Activated CD4-positive, alpha-beta T cell treated with anti-CD3 and anti-CD28 coated beads for 1 hour (primary cell): ENCODE results near the gene LRRC46.

Source experiments
- DNase-seq: peaks from one replicate; pipeline ENCODE4 v3.0.0-alpha.2; 2020

LRRC46 gene

GRCh38 chr17:47810200-47810821, 21.2 kb upstream of the LRRC46 start:
- DNase-seq, result no peak

- DNase-seq, result no peak
These were observed 20.4 kb upstream of the LRRC46 start for GRCh38 chr17:47810901-47811635.

- DNase-seq, result no peak
These were observed 19.8 kb upstream of the LRRC46 start for GRCh38 chr17:47811709-47812108.

GRCh38 chr17:47812146-47812920, 19.1 kb upstream of the LRRC46 start:
- DNase-seq, result no peak

DNA sequence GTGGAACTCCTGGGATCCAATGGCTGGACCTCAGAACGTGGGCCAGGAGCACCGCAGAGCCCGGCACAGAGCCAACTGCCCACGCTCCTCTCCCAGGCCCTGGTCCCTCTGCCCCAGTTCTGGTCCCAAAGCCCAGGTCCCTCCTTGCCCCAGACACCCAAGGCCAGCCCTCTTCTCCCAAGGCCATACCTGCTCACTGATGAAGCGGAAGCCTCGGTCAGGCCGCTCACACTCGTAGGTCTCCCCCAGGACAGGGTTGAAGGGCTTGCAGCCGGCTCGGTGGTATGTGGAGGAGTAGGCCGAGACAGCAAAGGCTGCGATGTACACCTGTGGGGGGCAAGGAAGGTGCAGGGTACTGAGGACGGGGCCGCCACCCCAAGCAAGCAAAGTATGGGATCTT, 18.4 kb upstream of the LRRC46 start:
- no peak for DNase-seq

GRCh38 chr17:47813512-47814031, 17.9 kb upstream of the LRRC46 start:
- DNase-seq, result no peak

GRCh38 chr17:47815106-47815918, 16.2 kb upstream of the LRRC46 start:
- no peak for DNase-seq

DNA sequence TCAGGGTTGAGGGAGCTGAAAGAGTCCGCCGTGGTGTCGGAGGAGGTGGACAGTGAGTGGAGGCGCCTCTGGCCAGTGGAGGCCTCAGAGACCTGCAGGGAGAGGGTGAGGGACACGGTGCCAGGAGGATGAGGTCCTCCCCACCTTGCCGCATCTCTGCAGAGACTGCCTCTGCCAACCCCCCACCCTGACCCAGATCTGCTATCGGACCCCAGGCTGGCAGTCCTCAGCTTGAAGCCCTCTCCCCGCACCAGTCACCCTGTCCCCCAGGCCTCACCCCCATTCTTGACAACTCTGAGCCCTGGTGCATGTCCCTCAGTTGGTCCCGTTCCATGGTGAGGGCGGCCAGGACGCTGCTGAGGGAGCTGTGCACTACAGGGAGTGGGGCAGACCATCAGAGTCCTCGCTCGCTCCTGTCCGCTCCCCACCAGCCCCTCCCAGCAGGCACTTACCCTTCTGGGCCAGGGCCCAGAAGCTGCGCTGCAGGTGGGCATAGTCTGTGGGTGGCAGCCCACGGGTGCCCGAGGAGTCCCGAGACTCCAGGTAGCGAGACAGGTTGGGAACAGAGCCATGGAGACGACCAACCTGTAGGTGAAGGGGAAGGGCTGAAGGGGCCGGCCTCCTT, 15.2 kb upstream of the LRRC46 start:
- DNase-seq, result no peak

DNA sequence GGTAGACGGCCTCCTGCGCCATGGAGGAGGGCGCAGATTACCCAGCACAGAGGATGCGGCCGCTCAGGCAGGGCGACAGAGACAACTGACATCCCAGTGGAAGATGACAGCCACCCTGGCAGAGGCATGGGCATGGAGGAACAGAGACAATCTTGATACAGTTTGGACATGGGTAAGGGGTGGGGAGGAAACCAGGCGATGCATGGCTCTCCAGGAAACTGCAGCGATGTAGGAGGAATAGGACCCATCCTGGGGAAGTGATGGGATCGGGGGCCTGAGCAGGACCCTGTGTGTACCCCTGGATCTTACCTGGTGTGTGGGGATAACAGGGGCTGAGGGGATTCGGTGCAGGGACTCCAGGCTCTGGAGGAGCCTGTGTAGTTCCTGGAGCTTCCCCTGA, 14.5 kb upstream of the LRRC46 start:
- DNase-seq, result no peak

DNA sequence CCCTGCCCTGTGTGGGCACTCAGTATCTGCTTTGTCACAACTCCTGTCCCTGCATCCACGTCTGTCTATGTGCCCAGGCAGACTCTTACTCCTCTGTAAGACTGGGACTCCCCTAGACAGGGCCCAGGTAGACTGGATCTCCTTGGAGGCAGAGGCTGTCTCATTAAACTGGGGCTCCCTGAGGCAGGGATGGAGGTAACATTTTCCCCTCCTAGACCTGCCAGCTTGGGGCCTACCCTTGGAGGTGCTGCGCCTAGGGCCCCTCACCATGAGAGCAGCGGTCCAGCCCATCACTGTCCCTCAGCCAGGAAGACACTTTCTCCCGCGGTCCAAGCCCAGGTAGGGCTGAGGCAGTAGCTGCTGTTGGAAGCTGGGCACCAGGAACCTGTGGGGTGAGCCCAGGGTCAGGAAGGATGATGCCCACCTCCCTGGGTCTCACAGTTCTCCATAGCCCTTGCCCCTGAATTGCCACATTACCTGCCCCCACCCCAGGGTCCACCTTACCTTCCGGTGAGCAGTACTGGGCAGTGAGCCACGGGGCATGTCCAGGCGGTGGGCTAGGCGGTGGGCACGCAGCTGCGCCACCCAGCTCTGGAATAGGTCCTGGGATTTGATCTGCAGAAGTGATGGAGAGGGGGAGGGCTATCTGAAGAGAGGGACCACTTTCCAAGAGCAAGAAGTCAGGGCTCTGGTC, 13.3 kb upstream of the LRRC46 start:
- DNase-seq, result no peak

GRCh38 chr17:47819475-47819874, 12.0 kb upstream of the LRRC46 start:
- DNase-seq, result no peak

GRCh38 chr17:47820033-47820789, 11.3 kb upstream of the LRRC46 start:
- no peak for DNase-seq

DNA sequence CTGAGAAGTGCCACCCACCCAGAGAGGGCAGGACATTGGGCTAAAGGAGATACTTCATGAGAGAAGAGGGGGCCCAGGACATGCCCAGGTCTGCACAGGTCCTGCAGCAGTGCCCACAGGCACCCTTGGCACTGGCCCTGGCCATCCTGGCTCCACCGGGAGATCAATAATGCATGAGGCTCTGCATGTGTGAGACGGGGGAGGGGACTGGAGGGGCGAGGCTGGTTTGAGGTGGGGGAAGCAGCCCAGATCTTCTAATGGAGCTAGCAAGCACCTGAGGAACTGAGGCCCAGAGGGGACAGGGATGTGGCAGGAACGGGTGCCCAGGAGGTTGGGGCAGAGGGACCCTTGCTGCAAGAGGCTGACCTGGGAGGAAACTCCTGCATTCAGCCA, 10.4 kb upstream of the LRRC46 start:
- no peak for DNase-seq

DNA sequence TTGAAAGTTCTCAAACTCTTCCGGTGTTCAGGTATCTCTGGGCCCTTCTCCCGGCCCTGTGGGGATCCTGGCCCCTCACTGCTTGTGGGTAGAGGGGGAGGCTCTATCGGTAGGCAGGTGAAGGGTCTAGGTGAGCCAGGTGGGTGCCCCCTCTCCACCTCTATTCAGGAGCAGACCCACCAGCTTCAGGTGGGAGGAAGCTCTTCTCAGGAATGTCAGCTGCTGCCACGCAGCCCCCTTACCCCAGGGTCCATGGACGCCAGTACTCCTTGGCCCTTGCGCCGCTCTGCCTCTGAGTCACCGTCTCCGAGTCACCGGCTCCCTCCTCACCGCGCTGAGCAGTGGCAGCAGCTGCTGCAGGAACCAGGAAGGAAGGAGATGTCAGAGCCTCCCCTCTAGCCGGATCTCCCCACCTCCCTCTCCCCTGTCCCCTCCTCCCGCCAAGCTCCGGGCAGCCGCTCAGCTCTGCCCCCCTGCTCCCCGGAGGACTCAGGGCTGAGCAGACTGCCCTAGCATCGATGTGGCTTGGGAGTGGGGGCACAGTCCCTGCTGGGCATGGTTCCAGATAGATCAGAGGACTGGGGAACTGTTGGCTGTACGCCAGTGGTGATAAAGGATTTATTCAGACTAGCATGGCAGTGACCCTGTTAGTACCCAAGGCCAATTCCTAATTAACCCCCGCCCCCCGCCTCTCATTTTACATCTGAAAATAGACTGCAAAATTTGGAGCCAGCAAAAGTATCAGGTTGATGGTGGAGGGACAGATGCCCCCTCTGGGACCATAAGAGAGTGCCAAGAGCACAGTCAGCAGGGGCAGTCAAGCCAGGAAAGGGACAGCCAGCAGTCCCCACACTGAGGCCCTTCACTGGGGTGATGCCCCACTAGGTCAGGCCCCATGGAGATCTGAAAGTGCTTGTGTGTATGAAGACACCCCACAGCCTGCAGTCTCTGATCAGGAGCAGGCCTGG, 9.8 kb upstream of the LRRC46 start, which contains the start of gene OSBPL7:
Gene OSBPL7, minus strand, starts transcription at position 371 of the 968 bp plus-strand sequence. CDS start 1,516 bp downstream, outside the sequence.
- DNase-seq, result peak; percentile 69

- no peak for DNase-seq
These were observed 8.7 kb upstream of the LRRC46 start for GRCh38 chr17:47822785-47823184.

GRCh38 chr17:47823519-47823918, 8.0 kb upstream of the LRRC46 start:
- no peak for DNase-seq

DNA sequence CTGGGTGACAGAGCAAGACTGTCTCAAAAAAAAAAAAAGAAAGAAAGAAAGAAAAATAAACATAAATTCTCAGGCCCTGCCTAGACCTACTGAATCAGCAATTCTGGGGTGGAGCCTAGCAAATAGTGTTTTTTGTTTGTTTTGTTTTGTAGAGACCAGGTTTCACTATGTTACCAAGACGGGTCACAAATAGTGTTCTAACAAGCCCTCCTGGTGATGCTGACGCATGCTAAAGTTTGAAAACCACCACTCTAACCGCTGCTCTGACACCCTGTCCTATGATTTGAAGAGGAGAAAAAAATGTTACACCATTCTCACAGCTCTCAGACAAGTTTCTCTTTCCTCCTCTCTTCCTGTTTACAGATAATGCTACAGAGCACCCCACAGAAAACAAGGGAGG, 1.6 kb upstream of the LRRC46 start:
- DNase-seq, result no peak

GRCh38 chr17:47830396-47831002, 971 bp upstream of the LRRC46 start:
- DNase-seq, result no peak

DNA sequence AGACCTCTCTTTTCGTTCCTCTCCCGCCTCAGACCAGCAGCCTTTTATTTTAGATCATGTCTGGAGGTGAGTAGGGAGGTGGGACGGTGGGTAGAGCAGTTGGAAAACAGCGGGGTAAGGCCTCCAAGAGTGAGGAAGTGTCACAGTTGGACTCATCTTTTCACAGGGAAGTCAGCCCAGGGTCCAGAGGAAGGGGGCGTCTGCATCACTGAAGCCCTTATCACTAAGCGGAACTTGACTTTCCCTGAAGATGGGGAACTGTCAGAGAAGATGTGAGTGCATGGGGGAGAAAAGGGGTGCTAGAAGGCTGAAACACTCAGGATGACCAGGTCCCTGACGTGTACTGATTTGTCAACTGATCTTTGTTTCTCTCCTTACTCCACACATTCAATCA, 461 bp downstream of the LRRC46 start:
- DNase-seq, result no peak
